IPS-15b (cell line): ENCODE results near the gene SCAP.
"Not testable (repeated sequence)": the region's sequence is repeated elsewhere in the genome, so short reads cannot be mapped to it uniquely, and the experiment has no call there.

Source experiments
- H3K27me3 ChIP-seq: one replicate; pipeline ENCODE4 v1.6.1; 2013; ENCODE audit warnings: low read length; ENCODE audit not compliant: control insufficient read depth, insufficient read depth
- H3K36me3 ChIP-seq: one replicate; pipeline ENCODE4 v1.6.1; 2013; ENCODE audit warnings: low read length; ENCODE audit not compliant: control insufficient read depth, insufficient read depth
- H3K4me1 ChIP-seq: one replicate; pipeline ENCODE4 v1.6.1; 2013; ENCODE audit warnings: mild to moderate bottlenecking, low read length; ENCODE audit not compliant: control insufficient read depth, insufficient read depth
- H3K4me3 ChIP-seq: one replicate; pipeline ENCODE4 v1.5.1; 2013; ENCODE audit warnings: low read depth, low read length
- H3K9ac ChIP-seq: one replicate; pipeline ENCODE4 v1.6.1; 2013; ENCODE audit warnings: low read depth, mild to moderate bottlenecking, low read length
- H3K9me3 ChIP-seq: one replicate; pipeline ENCODE4 v1.6.1; 2013; ENCODE audit warnings: mild to moderate bottlenecking, low read length; ENCODE audit not compliant: control insufficient read depth, insufficient read depth

The SCAP gene

DNA sequence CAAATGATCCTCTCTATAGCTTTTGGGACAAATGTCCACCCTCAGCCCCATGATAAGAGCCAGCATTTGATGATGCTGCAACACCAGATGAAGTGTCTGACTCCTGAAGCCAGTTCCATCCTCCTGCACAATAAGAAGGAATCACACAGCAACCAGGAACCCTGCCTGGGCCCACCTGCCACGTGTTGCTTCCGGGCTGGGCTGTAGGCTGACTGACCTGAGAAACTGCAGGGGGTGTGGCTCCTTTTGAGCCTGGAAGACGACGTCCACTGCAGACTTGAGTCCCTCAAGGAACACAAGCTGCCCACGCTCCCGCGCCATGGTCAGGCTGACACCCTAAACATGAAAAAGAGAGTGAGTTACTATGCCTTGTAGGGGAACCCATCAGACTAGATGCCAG is 28.4 kb upstream of the SCAP start:
- H3K4me3 ChIP-seq, result no peak overlapping the region
- no peaks in the 10 kb centered on the region for H3K4me1 ChIP-seq

DNA sequence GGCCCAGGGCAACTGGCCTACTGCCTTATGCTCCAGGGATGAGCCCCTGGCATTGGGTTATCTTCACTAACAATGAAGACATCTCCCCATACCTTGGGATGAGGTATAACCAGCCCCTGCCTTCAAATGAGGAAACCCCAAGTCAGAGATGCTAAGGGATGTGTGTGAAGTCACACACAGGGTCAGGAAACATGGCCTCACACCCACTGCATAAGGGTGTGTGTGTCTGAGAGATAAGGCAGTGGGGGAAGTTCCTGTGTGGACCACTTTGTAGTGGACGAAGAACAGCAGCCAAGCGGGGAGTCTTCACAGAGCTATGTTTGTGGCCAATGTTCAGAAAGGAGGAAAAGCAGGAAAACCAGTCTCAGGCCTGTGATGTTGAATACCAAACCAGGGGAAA is 27.3 kb upstream of the SCAP start:
- no peaks in the 10 kb centered on the region for H3K4me1 ChIP-seq
- H3K36me3 ChIP-seq, result peaks cover 39% of the 10 kb centered on the region
- H3K4me3 ChIP-seq, result no peak overlapping the region
- H3K27me3 ChIP-seq, result no peaks in the 10 kb centered on the region
- H3K9me3 ChIP-seq, result no peaks in the 10 kb centered on the region
- no peak overlapping the region for H3K9ac ChIP-seq

More for the DNA sequence above, 28.4 kb upstream of the SCAP start:
- H3K36me3 ChIP-seq, result peaks cover 38% of the 10 kb centered on the region
- H3K27me3 ChIP-seq, result no peaks in the 10 kb centered on the region
- no peaks in the 10 kb centered on the region for H3K9me3 ChIP-seq
- H3K9ac ChIP-seq, result no peak overlapping the region

DNA sequence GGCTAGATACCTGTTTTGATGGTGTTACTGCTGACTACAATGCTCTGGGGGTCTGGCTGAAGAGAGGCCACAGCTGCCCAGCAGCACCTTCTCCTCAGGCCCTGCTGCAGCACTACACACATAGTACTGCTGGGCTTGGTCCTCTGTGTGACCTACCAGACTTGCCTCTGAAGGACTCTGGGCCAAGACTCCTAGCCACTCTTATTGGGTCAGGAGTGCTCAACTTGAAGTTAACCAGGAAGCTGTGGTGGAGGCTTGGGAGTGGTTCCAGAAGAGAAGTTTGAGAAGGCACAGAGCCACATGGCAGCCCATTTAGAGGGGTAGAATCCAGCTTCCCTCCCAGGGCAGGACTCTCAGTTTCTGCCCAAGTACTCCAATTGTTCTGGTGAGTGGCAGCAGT is 21.2 kb upstream of the SCAP start:
- no peak overlapping the region for H3K9ac ChIP-seq
- no peaks in the 10 kb centered on the region for H3K4me1 ChIP-seq
- H3K4me3 ChIP-seq, result no peak overlapping the region
- peaks cover 36% of the 10 kb centered on the region for H3K36me3 ChIP-seq
- no peaks in the 10 kb centered on the region for H3K27me3 ChIP-seq
- no peaks in the 10 kb centered on the region for H3K9me3 ChIP-seq

DNA sequence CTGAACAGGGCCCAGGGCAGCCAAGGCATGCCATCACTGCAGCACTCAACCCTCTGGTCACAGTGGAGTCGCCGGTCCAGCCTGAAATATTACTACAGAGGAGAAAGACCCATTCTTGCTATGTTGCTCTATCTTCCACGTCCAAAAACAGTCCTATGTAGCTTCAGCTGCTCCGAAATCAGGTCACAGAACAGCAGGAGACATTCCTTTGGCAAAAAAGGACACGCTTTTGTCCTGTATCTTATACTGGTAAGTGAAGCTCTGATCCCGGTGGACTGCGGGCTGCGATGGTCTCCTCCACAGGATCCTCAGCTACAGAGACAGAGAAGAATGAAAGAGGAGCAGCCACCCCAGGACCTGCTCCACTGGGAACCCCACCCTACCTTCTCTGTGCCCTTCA is 20.1 kb upstream of the SCAP start:
- Histone ChIP-seq H3K36me3 (peaks cover 26% of the 10 kb centered on the region), H3K9me3 (no peaks in the 10 kb centered on the region), H3K9ac (no peak overlapping the region), H3K4me3 (no peak overlapping the region), H3K4me1 (no peaks in the 10 kb centered on the region), H3K27me3 (no peaks in the 10 kb centered on the region)

DNA sequence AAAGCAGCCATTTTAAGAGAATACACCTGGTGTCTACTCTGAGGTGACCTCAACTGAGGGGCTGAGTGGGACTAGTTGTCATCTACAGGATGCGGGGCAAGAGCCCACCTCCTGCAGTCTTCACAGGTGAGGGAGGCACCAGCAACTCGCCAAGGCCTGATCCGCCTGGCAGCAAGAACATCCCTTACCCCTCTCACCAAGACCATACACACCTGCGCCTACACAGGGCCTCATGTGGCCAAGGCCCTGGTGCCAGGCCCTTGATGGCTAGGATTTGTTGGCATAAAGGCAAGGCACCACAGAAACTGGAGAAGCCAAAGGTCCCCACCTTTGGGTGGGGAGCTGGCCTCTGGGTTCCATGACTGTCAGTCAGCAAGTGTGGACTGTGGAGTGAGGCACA is 19.4 kb upstream of the SCAP start:
- Histone ChIP-seq H3K9me3 (no peaks in the 10 kb centered on the region), H3K9ac (no peak overlapping the region), H3K27me3 (no peaks in the 10 kb centered on the region), H3K4me1 (no peaks in the 10 kb centered on the region), H3K4me3 (no peak overlapping the region), H3K36me3 (peaks cover 22% of the 10 kb centered on the region)

DNA sequence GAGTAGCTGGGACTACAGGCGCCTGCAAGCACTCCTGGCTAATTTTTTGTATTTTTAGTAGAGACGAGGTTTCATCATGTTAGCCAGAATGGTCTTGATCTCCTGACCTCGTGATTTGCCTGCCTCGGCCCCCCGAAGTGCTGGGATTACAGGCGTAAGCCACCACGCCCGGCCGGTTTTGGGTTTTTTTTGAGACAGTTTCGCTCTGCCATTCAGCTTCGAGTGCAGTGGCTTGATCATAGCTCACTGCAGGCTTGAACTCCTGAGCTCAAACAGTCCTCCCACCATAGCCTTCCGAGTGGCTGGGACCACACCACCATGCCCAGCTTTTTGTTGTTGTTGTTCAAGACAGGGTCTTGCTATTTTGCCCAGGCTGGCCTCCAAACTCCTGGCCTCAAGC is 16.0 kb upstream of the SCAP start:
- Histone ChIP-seq H3K4me1 (no peaks in the 10 kb centered on the region), H3K9me3 (no peaks in the 10 kb centered on the region), H3K4me3 (no peak overlapping the region), H3K36me3 (peaks cover 9% of the 10 kb centered on the region), H3K9ac (no peak overlapping the region), H3K27me3 (no peaks in the 10 kb centered on the region)

DNA sequence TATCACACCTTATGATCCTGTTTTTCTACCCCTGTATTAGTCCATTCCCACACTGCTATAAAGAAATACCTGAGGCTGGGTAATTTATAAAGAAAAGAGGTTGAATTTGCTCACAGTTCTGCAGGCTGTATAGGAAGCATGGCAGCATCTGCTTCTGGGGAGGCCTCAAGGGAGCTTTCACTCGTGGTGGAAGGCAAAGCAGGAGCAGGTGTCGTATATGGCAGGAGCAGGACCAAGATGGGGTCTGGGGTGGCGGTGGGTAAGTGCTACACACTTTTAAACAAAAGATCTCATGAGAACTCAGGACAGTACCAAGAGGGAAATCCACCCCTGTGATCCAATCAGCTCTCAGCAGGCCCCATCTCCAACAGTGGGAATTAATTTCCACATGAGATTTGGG is 15.4 kb upstream of the SCAP start:
- Histone ChIP-seq H3K4me1 (no peaks in the 10 kb centered on the region), H3K4me3 (no peak overlapping the region), H3K9ac (no peak overlapping the region), H3K9me3 (no peaks in the 10 kb centered on the region), H3K36me3 (peaks cover 9% of the 10 kb centered on the region), H3K27me3 (no peaks in the 10 kb centered on the region)

DNA sequence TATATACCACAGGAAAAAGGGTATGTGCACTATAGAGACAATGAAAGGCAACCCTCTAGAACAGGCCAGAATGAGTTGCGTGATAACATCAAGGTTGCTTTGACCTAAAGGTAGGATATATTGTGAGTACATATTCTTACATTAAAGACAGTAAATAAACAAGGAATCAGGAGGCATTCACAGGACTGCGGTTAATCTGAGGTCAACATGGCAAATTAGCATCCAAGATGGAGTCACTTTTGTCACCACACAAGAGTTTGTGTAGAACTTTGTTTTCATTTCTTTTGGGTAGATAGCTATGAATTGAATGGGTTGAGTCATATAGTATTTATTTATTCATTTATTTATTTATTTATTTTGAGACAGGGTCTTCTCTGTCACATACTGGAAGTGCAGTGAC is 11.5 kb upstream of the SCAP start:
- H3K4me1 ChIP-seq, result peaks cover 2% of the 10 kb centered on the region
- H3K36me3 ChIP-seq, result no peaks in the 10 kb centered on the region
- no peak overlapping the region for H3K4me3 ChIP-seq
- no peaks in the 10 kb centered on the region for H3K9me3 ChIP-seq
- H3K9ac ChIP-seq, result no peak overlapping the region
- H3K27me3 ChIP-seq, result no peaks in the 10 kb centered on the region

DNA sequence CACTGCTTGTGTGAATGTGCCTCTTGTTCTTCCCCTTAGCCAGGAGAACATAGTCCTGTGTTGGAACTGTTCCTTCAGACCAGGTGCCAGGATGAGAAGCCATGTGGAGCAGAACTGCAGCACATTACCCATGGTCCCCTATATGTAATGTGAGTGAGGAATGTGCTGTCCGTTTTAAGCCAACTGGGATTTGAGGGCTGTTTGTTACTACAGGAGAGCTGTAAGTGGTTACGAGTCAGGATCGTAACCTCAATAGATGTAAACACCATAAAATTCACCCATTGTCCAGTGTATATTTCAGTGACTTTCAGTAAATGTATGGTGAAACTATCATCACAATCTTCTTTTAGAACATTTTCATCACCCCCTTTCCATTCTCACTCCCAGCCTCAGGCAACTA is 10.1 kb upstream of the SCAP start:
- Histone ChIP-seq H3K4me3 (no peak overlapping the region), H3K4me1 (peaks cover 10% of the 10 kb centered on the region), H3K9me3 (no peaks in the 10 kb centered on the region), H3K27me3 (no peaks in the 10 kb centered on the region), H3K9ac (no peak overlapping the region), H3K36me3 (no peaks in the 10 kb centered on the region)

DNA sequence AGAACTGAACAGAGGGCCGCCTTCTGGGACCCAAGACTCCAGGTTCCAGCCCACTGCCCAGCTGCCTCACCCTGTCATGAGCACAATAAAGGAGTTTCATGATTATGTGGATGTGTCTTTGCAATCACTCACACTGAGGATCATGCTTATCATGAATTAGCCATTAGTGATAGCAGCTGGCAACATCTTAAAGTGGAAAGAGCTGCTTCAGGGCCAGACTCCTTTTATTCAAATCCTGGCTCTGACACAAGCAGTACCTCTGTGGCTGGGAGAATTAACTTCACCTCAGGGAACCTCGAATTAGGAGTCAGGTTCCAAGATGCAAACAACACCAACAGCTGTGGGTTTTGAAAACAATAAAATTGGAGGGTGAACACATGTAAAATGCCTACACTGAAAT is 6.6 kb upstream of the SCAP start:
- Histone ChIP-seq H3K27me3 (no peaks in the 10 kb centered on the region), H3K4me3 (peak overlapping the region; percentile 30), H3K4me1 (peaks cover 13% of the 10 kb centered on the region), H3K36me3 (no peaks in the 10 kb centered on the region), H3K9me3 (no peaks in the 10 kb centered on the region), H3K9ac (peak overlapping the region; percentile 32)

DNA sequence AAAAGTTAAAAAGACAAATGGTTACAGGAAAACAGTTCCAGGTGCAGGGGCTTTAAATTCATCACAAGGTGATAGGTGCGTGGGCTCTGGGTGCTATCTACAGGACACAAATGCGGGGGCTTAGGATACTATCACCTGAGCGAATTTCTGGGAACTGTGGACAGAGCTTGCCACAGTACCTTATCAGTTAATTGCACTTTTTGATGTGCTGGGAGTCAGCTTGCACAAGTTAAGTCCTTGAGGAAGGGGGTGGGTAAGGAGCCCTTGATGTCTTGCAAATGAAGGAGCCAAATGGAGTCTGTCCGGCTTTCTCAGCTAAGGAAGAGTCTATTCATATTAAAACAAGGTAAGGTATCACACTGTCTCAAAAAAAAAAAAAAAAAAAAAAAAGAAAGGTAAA is 6.0 kb upstream of the SCAP start:
- Histone ChIP-seq H3K4me3 (peak overlapping the region; percentile 30), H3K4me1 (peaks cover 13% of the 10 kb centered on the region)
- H3K9ac ChIP-seq, H3K36me3 ChIP-seq, H3K27me3 ChIP-seq, H3K9me3 ChIP-seq: not testable (repeated sequence)

DNA sequence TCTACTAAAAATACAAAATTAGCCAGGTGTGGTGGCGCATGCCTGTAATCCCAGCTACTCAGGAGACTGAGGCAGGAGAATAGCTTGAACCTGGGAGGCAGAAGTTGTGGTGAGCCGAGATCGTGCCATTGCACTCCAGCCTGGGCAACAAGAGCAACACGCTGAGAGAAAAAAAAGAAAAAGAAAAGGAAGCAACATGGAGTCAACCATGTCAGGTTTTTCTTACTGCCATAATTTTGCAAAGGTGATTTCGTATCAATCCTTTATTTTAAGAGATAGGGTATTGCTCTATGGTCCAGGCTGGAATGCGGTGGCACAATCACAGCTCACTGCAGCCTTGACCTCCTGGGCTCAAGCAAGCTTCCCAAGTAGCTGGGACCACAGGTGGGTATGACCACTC is 4.5 kb upstream of the SCAP start:
- peaks cover 13% of the 10 kb centered on the region for H3K4me1 ChIP-seq
- not testable (repeated sequence) for H3K27me3 ChIP-seq, H3K9ac ChIP-seq, H3K9me3 ChIP-seq, H3K36me3 ChIP-seq, H3K4me3 ChIP-seq

DNA sequence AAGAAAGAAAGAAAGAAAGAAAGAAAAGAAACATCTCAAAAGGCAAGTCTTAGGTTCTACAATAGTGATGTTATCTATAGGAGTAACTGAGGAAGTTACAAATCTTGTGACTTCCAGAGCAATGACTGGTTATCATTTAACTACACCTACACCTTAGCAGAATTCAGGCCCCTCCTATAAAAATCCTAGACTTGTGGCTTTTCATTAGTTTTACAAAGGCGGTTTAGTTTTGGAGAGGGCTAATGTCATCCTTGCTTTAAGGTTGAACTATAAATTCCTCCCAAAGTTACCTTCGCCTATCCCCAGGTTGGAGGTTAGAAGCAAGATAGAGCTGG is 4.1 kb upstream of the SCAP start:
- Histone ChIP-seq H3K4me1 (peaks cover 13% of the 10 kb centered on the region), H3K36me3 (no peaks in the 10 kb centered on the region)

More for the DNA sequence above, 4.1 kb upstream of the SCAP start:
- H3K27me3 ChIP-seq, result no peaks in the 10 kb centered on the region
- no peak overlapping the region for H3K9ac ChIP-seq
- H3K9me3 ChIP-seq, result no peaks in the 10 kb centered on the region
- no peak overlapping the region for H3K4me3 ChIP-seq
